Measurements from ENCODE around the gene IPCEF1. TPM values are rescaled to one million over a fixed set of nuclear protein-coding genes. Genes with fewer than 3 reads are reported as not detected.
A peak's percentile ranks its signal among the peaks of the same experiment; 100 is the strongest.
"Not testable (repeated sequence)": the region's sequence is repeated elsewhere in the genome, so short reads cannot be mapped to it uniquely, and the experiment has no call there.

IPCEF1 gene
- total RNA-seq, 2 experiments from 2014 or later, result 14.2 to 16.9 TPM

- H3K27me3 Mint-ChIP-seq, result no peaks in the 10 kb centered on the region
- H3K9me3 Mint-ChIP-seq, result peaks cover 11% of the 10 kb centered on the region
- DNase-seq, result no peak
- no peak overlapping the region for H3K4me3 Mint-ChIP-seq
- H3K36me3 Mint-ChIP-seq, result peaks cover 9% of the 10 kb centered on the region
- H3K27ac Mint-ChIP-seq, result no peak overlapping the region
- peaks cover 50% of the 10 kb centered on the region for H3K4me1 Mint-ChIP-seq
Observed at GRCh38 chr6:154358019-154358545, 1.5 kb upstream of the IPCEF1 start.

- Mint-ChIP-seq H3K4me1 (peaks cover 65% of the 10 kb centered on the region), H3K27me3 (no peaks in the 10 kb centered on the region), H3K4me3 (no peak overlapping the region), H3K27ac (no peak overlapping the region), H3K36me3 (peaks cover 9% of the 10 kb centered on the region), H3K9me3 (peaks cover 12% of the 10 kb centered on the region)
- DNase-seq, result no peak
Observed at GRCh38 chr6:154356113-154356512, 490 bp downstream of the IPCEF1 start.

DNA sequence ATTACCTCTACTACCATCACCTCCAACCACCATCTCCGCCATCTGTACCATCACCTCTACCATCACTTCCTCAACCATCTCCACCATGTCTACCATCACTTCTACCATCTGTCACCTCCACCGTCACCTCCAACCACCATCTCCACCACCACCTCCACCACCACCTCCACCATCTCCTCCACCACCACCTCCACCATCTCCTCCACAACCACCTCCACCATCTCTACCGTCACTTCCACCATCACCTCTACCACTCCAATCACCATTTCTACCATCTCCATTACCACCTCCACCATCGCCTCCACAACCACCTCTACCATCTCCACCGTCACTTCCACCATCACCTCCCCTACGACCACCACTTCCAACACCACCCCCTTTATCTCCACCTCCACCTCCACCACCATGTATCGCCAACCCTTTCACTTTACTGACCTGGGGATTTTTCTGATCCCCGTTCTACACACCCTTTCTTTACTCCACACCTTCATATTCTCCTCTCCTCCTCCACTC is 2.3 kb downstream of the IPCEF1 start:
- H3K36me3 Mint-ChIP-seq, result peaks cover 7% of the 10 kb centered on the region
- H3K4me1 Mint-ChIP-seq, result peaks cover 53% of the 10 kb centered on the region
- peak overlapping the region; percentile 83 for H3K27ac Mint-ChIP-seq
- peaks cover 8% of the 10 kb centered on the region for H3K9me3 Mint-ChIP-seq
- DNase-seq, result no peak
- peaks cover 5% of the 10 kb centered on the region for H3K27me3 Mint-ChIP-seq
- H3K4me3 Mint-ChIP-seq, result peak overlapping the region; percentile 44

- Mint-ChIP-seq H3K4me1 (peaks cover 48% of the 10 kb centered on the region), H3K36me3 (peaks cover 7% of the 10 kb centered on the region), H3K4me3 (no peak overlapping the region), H3K9me3 (peaks cover 8% of the 10 kb centered on the region), H3K27ac (no peak overlapping the region), H3K27me3 (peaks cover 5% of the 10 kb centered on the region)
- no peak for DNase-seq
Observed at GRCh38 chr6:154353626-154354025, 3.0 kb downstream of the IPCEF1 start.

DNA sequence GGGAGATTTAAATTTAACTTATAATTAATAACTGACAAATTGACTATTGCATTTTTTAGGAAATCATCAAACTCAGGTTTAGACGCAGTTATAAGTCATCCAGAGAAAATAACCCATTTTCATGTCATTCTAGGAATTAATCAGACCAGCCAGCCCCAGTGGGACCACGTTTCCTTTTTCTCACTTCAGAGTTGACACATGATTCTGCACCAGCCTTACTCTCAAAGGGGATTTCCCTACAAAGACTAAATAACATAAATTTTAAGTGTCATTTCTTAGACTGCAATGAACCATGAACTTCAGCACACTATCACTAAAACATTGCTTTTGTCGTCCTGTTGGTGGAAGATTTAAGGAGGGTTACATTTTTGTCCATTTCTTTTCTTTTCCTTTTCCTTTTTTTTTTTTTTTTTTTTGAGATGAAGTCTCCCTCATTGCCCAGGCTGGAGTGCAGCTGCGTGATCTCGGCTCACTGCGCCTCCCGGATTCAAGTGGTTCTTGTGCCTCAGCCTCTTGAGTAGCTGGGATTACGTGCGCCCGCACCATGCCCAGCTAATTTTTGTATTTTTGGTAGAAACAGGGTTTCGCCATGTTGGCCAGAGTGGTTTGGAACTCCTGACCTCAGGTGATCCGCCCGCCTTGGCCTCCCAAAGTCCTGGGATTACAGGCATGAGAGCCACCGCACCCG is 3.6 kb downstream of the IPCEF1 start:
- Mint-ChIP-seq H3K36me3 (peaks cover 7% of the 10 kb centered on the region), H3K4me3 (no peak overlapping the region), H3K9me3 (peaks cover 8% of the 10 kb centered on the region), H3K4me1 (peaks cover 48% of the 10 kb centered on the region), H3K27me3 (peaks cover 5% of the 10 kb centered on the region), H3K27ac (no peak overlapping the region)
- DNase-seq, result peak; percentile 57

DNA sequence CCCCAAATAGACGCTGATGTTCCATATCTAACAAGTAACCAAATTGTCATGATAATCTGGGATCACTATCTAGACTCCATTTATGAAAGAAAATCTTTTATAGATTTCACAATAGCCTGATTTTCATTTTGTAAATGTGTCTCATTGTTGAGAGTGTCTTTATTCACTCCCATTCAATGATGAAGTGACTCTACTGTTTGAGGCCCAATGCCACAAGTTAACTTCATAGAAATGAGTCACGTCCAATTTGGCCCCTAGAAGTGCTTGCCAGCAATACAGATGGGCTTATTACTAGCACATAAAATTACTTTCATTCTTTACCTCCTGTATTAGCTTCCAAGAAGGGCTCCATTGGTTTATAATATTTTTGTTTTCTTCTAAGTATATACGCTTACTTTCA is 6.3 kb downstream of the IPCEF1 start:
- Mint-ChIP-seq H3K27ac (no peak overlapping the region), H3K27me3 (peaks cover 5% of the 10 kb centered on the region), H3K36me3 (peaks cover 8% of the 10 kb centered on the region), H3K9me3 (peaks cover 13% of the 10 kb centered on the region), H3K4me3 (no peak overlapping the region), H3K4me1 (peaks cover 32% of the 10 kb centered on the region)
- DNase-seq, result no peak

DNA sequence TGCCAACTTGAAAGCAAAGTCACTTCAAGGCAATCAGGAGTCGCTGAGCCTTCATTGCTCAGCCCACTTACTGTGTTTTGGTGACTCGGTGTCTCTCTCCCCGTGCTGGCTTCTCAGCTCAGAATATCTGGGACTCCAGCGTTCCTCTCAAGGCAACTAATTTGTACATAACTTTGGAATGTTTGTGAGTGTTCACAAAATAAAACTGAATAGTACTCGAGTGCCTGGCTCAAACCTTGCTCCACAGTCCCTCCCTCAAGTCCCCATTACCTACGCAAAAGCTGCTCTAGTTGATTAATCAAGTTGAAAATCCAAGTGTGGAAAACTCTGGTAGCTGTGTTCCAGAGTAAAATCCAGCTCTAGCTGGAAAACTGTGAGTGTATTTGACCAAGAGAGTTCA is 8.6 kb downstream of the IPCEF1 start:
- Mint-ChIP-seq H3K36me3 (peaks cover 1% of the 10 kb centered on the region), H3K9me3 (peaks cover 7% of the 10 kb centered on the region), H3K4me3 (no peak overlapping the region), H3K27me3 (peaks cover 5% of the 10 kb centered on the region), H3K4me1 (peaks cover 15% of the 10 kb centered on the region), H3K27ac (no peak overlapping the region)
- no peak for DNase-seq

- no peaks in the 10 kb centered on the region for H3K4me1 Mint-ChIP-seq
Observed at GRCh38 chr6:154345811-154346210, 10.8 kb downstream of the IPCEF1 start.

DNA sequence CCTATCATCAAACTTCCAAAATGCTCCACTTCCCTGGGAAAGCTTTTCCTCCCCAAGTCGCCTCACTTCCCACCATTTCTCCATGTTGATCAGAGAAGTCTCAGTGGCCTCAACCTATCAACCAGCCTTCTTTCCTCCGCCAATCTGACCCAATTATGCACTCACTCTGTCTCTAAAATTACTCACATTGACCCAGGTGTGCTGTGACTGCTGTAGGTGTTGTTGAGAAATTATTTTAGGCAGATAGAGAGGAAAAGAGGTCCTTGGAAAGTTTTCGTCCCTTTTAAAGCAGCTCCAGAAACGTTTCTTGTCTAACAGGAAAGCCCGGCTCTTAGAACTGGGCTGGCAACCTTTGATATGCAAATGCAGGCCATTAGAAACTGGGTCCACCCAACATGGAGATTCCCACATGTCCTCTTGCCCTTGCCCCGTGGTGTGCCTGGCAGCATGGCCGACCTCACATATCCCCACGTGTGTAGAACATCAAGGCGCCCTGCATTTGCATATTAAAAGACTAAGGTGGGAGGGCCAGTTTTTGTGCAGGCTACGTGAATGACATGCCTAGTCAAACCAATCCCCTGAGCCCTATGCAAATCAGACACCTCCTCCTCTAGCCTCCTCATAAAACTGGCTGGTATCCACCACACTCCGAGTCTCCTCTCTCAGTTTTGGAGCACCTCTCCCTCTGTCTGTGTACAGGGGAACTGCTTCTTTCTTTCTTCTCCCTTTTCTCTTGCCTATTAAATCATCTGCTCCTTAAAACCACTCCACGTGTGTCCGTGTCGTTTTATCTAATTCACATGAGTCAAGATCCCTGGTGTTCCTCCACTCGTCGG is 12.9 kb downstream of the IPCEF1 start:
- Mint-ChIP-seq H3K4me3 (no peak overlapping the region), H3K27ac (no peak overlapping the region), H3K36me3 (peaks cover 1% of the 10 kb centered on the region), H3K4me1 (no peaks in the 10 kb centered on the region), H3K9me3 (peaks cover 6% of the 10 kb centered on the region), H3K27me3 (no peaks in the 10 kb centered on the region)
- no peak for DNase-seq

More at GRCh38 chr6:154345811-154346210, 10.8 kb downstream of the IPCEF1 start:
- H3K9me3 Mint-ChIP-seq, result peaks cover 6% of the 10 kb centered on the region
- H3K4me3 Mint-ChIP-seq, result no peak overlapping the region
- peaks cover 5% of the 10 kb centered on the region for H3K27me3 Mint-ChIP-seq
- no peak for DNase-seq
- peaks cover 1% of the 10 kb centered on the region for H3K36me3 Mint-ChIP-seq
- no peak overlapping the region for H3K27ac Mint-ChIP-seq

DNA sequence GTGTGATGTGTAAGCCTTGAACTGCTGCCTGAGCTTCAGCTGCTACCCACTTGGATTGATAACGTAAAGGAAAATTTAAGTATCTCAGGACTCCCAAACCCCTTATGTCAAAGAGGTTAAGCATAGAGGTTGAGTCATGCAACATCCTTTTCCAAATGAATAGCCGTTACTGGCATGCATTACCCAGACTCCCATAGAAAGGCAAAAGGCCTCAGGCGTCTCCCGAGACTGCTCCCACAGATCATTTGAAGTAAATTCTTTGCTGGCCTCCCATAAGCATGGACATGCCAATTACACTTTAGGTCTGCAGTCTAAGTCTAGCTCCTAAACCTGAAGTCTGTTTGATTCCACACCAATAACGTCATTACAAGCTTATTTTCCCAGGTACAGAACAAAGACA is 14.7 kb downstream of the IPCEF1 start:
- H3K9me3 Mint-ChIP-seq, result peaks cover 5% of the 10 kb centered on the region
- peaks cover 4% of the 10 kb centered on the region for H3K4me1 Mint-ChIP-seq
- H3K27ac Mint-ChIP-seq, result no peak overlapping the region
- H3K36me3 Mint-ChIP-seq, result peaks cover 1% of the 10 kb centered on the region
- no peak for DNase-seq
- no peak overlapping the region for H3K4me3 Mint-ChIP-seq
- no peaks in the 10 kb centered on the region for H3K27me3 Mint-ChIP-seq

DNA sequence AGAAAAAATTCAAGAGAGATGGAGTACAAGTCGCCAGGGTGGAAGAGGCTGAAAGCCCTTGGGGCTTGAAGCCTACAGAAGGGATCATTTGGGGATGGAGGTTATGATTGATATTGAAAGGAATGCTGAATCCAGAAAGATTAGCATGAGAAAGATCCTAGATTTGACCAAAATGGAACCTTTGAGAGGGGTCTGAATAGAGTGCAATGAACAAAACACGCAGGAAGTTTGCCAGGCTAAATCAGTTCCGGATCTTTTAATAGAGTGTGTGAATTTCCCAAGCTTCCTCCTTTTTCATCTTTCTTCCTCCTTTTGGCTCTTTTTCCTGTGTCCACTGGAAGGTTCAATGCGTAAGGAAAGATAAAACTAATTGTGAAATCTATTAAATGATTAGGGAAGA is 15.3 kb downstream of the IPCEF1 start:
- H3K36me3 Mint-ChIP-seq, result no peaks in the 10 kb centered on the region
- H3K27me3 Mint-ChIP-seq, result no peaks in the 10 kb centered on the region
- DNase-seq, result no peak
- peaks cover under 1% of the 10 kb centered on the region for H3K9me3 Mint-ChIP-seq
- no peak overlapping the region for H3K27ac Mint-ChIP-seq
- peaks cover 4% of the 10 kb centered on the region for H3K4me1 Mint-ChIP-seq
- no peak overlapping the region for H3K4me3 Mint-ChIP-seq

DNA sequence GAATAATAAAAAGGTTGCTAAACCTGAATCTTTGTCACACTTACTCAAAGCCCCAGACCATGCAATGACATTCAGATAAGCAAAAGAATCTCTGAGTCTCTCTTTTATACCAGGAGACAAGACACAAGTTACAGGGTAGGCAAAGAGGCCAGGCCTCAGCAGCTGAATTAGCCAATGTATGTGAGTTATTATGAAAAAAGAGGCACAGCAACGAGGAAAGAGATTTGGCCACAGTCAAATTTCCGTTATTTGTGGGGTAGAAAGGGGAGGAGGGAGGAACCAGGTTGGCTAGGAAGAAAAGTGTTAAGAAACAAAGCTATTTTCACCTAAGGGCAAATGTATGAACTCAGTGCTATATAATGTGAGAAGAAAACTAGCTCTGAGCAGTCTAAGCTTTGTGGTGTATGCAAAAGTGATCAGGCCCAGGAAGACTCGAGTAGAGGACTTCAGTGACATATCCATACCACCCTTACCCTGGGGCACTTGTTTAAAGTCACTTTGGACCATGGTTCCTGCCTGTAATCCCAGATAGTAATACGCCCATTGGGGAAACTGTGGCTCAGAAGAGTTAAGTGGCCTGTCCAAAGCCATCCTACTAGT is 19.1 kb downstream of the IPCEF1 start:
- H3K36me3 Mint-ChIP-seq, result no peaks in the 10 kb centered on the region
- H3K27ac Mint-ChIP-seq, result no peak overlapping the region
- H3K27me3 Mint-ChIP-seq, result no peaks in the 10 kb centered on the region
- no peak for DNase-seq
- no peak overlapping the region for H3K4me3 Mint-ChIP-seq
- no peaks in the 10 kb centered on the region for H3K9me3 Mint-ChIP-seq
- H3K4me1 Mint-ChIP-seq, result peaks cover 4% of the 10 kb centered on the region

DNA sequence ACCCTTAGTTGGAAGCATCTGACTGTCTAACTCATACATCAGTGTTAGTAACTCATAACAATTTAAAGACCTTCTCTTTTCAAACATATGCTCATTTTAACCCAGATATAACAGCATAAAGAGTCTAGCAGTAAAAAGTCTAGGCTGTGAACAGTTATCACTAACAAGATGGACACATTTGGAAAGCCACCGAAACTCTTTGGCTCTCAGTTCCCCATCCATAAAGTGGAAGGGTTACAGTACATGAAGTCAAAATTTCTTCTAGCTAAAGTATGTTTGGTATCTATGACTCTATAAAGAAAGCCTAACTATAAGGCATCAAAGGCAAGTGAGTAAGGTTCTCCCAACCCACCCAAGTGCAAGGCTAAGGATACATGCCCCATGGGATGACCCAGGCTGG is 22.5 kb downstream of the IPCEF1 start:
- H3K36me3 Mint-ChIP-seq, H3K4me3 Mint-ChIP-seq, H3K27me3 Mint-ChIP-seq, H3K9me3 Mint-ChIP-seq, DNase-seq, H3K4me1 Mint-ChIP-seq, H3K27ac Mint-ChIP-seq: not testable (repeated sequence)

DNA sequence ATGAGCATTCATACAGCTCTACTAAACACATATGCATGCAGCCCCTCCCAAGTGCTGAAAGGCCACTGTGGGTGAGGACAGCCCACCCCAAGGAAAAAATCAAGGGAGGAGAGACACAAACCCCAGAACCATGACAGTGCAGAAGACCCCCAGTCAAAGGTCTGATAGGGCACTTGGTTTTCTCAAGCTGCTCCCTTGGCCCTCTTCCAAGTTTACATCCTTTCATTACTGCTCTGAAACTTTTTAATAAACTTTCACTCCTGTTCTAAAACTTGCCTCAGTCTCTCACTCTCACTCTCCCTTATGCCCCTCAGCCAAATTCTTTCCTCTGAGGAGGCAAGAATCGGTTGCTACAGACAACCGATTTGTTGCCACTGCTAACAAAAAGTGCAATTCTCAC is 24.9 kb downstream of the IPCEF1 start:
- H3K27me3 Mint-ChIP-seq, result no peaks in the 10 kb centered on the region
- no peaks in the 10 kb centered on the region for H3K36me3 Mint-ChIP-seq
- H3K4me3 Mint-ChIP-seq, result no peak overlapping the region
- no peak overlapping the region for H3K27ac Mint-ChIP-seq
- peaks cover 8% of the 10 kb centered on the region for H3K9me3 Mint-ChIP-seq
- no peak for DNase-seq
- peaks cover 5% of the 10 kb centered on the region for H3K4me1 Mint-ChIP-seq
